Naive thymus-derived CD8-positive, alpha-beta T cell (primary cell): ENCODE measurements around the gene MAPKBP1. TPM values are rescaled to one million over a fixed set of nuclear protein-coding genes. Genes with fewer than 3 reads are reported as not detected.
A peak's percentile ranks its signal among the peaks of the same experiment; 100 is the strongest.

Experiments
- ATAC-seq, 2 donors: fragments of 150-1000 bp; cut with Tn5 transposase in 1 of 2; sonication (Bioruptor Pico), chemical (Tn5 transposase) in 1 of 2; 1 replicate in 1 of 2; 2 replicates in 1 of 2; pipeline ENCODE4 v1.10.0; 2021; ENCODE audit warnings: mild to moderate bottlenecking in 2 of 2, moderate library complexity in 2 of 2
- POLR2A ChIA-PET: fragments of 350-600 bp; sonication (Branson Sonifier 250); formaldehyde crosslinking; loops from one replicate; lab custom pipeline; 2021; ENCODE audit warnings: antibody characterized with exemption; lab: Charles Lee
- DNase-seq, 10 donors: peaks; one replicate each; pipeline versions ENCODE4 v3.0.0 to v3.0.0-alpha.2; 2020 to 2022
- H3K27ac Mint-ChIP-seq, 10 donors: one replicate each; pipeline ENCODE4 v1.8.0; 2020 to 2022; ENCODE audit warnings: mild to moderate bottlenecking in 10 of 10, mixed read lengths in 10 of 10, moderate library complexity in 4 of 10, inconsistent platforms in 1 of 10
- H3K27me3 Mint-ChIP-seq, 5 donors: one replicate each; pipeline ENCODE4 v1.8.0; 2021 to 2022; ENCODE audit warnings: mixed read lengths in 5 of 5
- H3K36me3 Mint-ChIP-seq, 3 donors: one replicate each; pipeline ENCODE4 v1.8.0; 2020 to 2022; ENCODE audit warnings: mixed read lengths in 3 of 3, mild to moderate bottlenecking in 2 of 3, inconsistent platforms in 1 of 3
- H3K4me1 Mint-ChIP-seq, 4 donors: one replicate each; pipeline ENCODE4 v1.8.0; 2021 to 2022; ENCODE audit warnings: mixed read lengths in 4 of 4
- H3K4me3 Mint-ChIP-seq, 10 donors: one replicate each; pipeline ENCODE4 v1.8.0; 2020 to 2022; ENCODE audit warnings: mild to moderate bottlenecking in 10 of 10, mixed read lengths in 10 of 10, moderate library complexity in 6 of 10, inconsistent platforms in 1 of 10
- H3K9me3 Mint-ChIP-seq, 9 donors: one replicate each; pipeline ENCODE4 v1.8.0; 2020 to 2022; ENCODE audit warnings: mixed read lengths in 9 of 9, mild to moderate bottlenecking in 3 of 9, inconsistent platforms in 1 of 9, moderate library complexity in 1 of 9
- polyA plus RNA-seq, 3 donors: library from polyadenylated mRNA; unstranded; fragments of 300-500 nt; fragmentation: Illumina TruSeq; gene quantifications; one replicate each; pipeline ENCODE4 v1.2.3, GENCODE V29; 2021
- total RNA-seq, 8 experiments: library from RNA in 2 of 8; stranded (reverse) in 2 of 8; gene quantifications; one replicate each; pipeline ENCODE4 v1.2.3 and lab custom pipeline; 2021 to 2026

MAPKBP1 gene
- total and polyA plus RNA-seq, 5 experiments from 2014 or later = 1.5 to 39.8 (median 4.0) TPM

DNA sequence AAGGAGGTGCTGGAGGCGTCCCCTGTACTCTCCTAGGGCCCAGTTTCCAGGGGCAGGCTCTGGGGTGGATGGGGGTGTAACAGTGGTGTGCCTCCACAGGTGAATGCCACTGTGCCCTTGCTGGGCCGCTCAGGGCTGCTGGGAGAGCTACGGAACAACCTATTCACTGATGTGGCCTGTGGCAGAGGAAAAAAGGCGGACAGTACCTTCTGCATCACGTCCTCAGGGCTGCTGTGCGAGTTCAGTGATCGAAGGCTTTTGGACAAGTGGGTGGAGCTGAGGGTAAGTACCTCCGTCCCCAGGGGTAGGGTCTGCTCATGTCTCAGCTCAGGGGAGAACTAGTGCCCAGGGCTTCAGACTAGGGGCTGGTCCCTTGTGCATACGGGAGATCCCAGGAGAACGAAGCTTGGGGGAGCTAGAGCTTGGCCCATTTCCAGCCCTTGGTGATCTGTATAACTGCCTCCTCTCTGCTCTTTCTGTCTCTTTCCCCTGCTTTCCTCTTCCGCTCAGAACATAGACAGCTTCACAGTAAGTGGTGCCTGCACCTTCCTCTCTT lies 38.6 kb downstream of the MAPKBP1 start:
- no peak overlapping the region for H3K27ac Mint-ChIP-seq
- H3K4me3 Mint-ChIP-seq = no peak overlapping the region
- ATAC-seq (no peak), DNase-seq (no peak)
- POLR2A ChIA-PET = interaction anchor here (1.1 to 4.5 kb wide), 3 partner anchors 11 to 255 kb away, joined by 3 to 37 read pairs (median 4); partner anchors contain the start of gene MAPKBP1
- H3K9me3 Mint-ChIP-seq = no peaks in the 10 kb centered on the region
- H3K27me3 Mint-ChIP-seq = no peaks in the 10 kb centered on the region
- H3K4me1 Mint-ChIP-seq = peaks cover 9 to 21% (median 20%) of the 10 kb centered on the region in 4 donors
- peaks cover 5 to 43% (median 10%) of the 10 kb centered on the region in 3 donors for H3K36me3 Mint-ChIP-seq

GRCh38 chr15:41813426-41813825 lies 39.1 kb downstream of the MAPKBP1 start:
- ATAC-seq = no peak
- no peaks in the 10 kb centered on the region for H3K9me3 Mint-ChIP-seq
- H3K27ac Mint-ChIP-seq = peak overlapping the region in 1 of 10 donors; percentile 27
- no peaks in the 10 kb centered on the region for H3K27me3 Mint-ChIP-seq
- no peak overlapping the region for H3K4me3 Mint-ChIP-seq
- H3K4me1 Mint-ChIP-seq = peaks cover 9 to 21% (median 20%) of the 10 kb centered on the region in 4 donors
- peaks cover 5 to 46% (median 12%) of the 10 kb centered on the region in 3 donors for H3K36me3 Mint-ChIP-seq
- DNase-seq = no peak
- POLR2A ChIA-PET = interaction anchor here (1.1 to 4.5 kb wide), 2 partner anchors 12 to 39 kb away, joined by 3 to 37 read pairs; partner anchors contain the start of gene MAPKBP1

- DNase-seq (no peak), ATAC-seq (no peak)
- Mint-ChIP-seq H3K27me3 (no peaks in the 10 kb centered on the region), H3K4me1 (peaks cover 8 to 19% (median 16%) of the 10 kb centered on the region in 4 donors), H3K4me3 (no peak overlapping the region), H3K27ac (no peak overlapping the region), H3K9me3 (no peaks in the 10 kb centered on the region), H3K36me3 (peaks cover 5 to 54% (median 15%) of the 10 kb centered on the region in 3 donors)
- POLR2A ChIA-PET = interaction anchor here (1.1 kb wide), 1 partner anchor 11 kb away, joined by 3 read pairs; no protein-coding TSS in a partner anchor
These were observed 40.2 kb downstream of the MAPKBP1 start for GRCh38 chr15:41814534-41814933.

DNA sequence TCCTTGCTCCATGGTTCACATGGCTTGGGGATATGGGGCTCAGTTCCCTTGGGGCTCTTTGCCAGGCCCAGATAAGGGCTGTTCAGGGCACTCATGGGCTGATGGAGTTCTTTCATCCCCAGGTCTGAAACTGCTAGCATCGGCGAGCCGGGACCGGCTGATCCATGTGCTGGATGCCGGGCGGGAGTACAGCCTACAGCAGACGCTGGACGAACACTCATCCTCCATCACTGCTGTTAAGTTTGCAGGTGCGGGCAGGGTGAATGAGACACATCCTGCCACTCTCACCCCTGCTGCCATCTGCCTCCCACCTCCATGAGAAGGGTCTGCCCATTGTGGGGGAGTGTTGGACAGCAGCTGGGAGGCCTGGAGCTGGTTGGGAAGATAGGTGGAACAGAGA lies 42.5 kb downstream of the MAPKBP1 start:
- ATAC-seq (no peak), DNase-seq (no peak)
- H3K4me1 Mint-ChIP-seq = peaks cover 0 to under 1% (median 0%) of the 10 kb centered on the region in 4 donors
- H3K27me3 Mint-ChIP-seq = no peaks in the 10 kb centered on the region
- H3K4me3 Mint-ChIP-seq = no peak overlapping the region
- POLR2A ChIA-PET = interaction anchor here (0.6 kb wide), 1 partner anchor 174 kb away, joined by 4 read pairs; no protein-coding TSS in a partner anchor
- no peak overlapping the region for H3K27ac Mint-ChIP-seq
- no peaks in the 10 kb centered on the region for H3K9me3 Mint-ChIP-seq
- H3K36me3 Mint-ChIP-seq = peaks cover 5 to 68% (median 17%) of the 10 kb centered on the region in 3 donors

- DNase-seq (no peak), ATAC-seq (no peak)
- POLR2A ChIA-PET = interaction anchor here (0.6 kb wide), 2 partner anchors 91 to 175 kb away, joined by 3 to 4 read pairs; no protein-coding TSS in a partner anchor
- Mint-ChIP-seq H3K4me1 (no peaks in the 10 kb centered on the region), H3K4me3 (no peak overlapping the region), H3K36me3 (peaks cover 5 to 68% (median 17%) of the 10 kb centered on the region in 3 donors), H3K27me3 (no peaks in the 10 kb centered on the region), H3K27ac (no peak overlapping the region), H3K9me3 (no peaks in the 10 kb centered on the region)
These were observed 43.0 kb downstream of the MAPKBP1 start for GRCh38 chr15:41817327-41817726.

DNA sequence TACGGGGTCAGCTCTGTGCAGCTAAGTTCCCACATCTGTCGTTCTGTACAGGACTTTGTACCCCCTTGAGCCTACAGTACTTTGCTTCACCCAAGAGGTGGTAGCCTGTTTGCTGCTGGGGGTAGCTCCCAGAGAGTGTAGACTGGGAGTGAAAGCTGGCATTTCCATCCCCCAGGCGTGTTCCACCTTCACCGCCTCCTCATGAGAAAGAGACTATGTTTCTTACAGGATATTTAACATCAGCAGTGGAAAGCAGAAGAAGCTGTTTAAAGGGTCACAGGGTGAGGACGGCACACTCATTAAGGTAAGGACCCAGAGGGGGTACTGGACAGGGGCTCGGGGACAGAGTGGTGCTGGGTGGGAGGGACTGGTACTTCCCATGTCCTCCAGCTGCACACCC lies 43.5 kb downstream of the MAPKBP1 start:
- Mint-ChIP-seq H3K4me1 (no peaks in the 10 kb centered on the region), H3K27ac (no peak overlapping the region), H3K4me3 (no peak overlapping the region), H3K36me3 (peaks cover 5 to 71% (median 20%) of the 10 kb centered on the region in 3 donors), H3K9me3 (no peaks in the 10 kb centered on the region), H3K27me3 (no peaks in the 10 kb centered on the region)
- ATAC-seq (no peak), DNase-seq (no peak)
- POLR2A ChIA-PET = interaction anchor here (0.6 kb wide), 1 partner anchor 91 kb away, joined by 3 read pairs; no protein-coding TSS in a partner anchor

GRCh38 chr15:41819455-41820050 lies 45.3 kb downstream of the MAPKBP1 start:
- no peaks in the 10 kb centered on the region for H3K27me3 Mint-ChIP-seq
- no peak overlapping the region for H3K4me3 Mint-ChIP-seq
- POLR2A ChIA-PET = interaction anchor here (0.6 kb wide), 1 partner anchor 215 kb away, joined by 4 read pairs; no protein-coding TSS in a partner anchor
- ATAC-seq = no peak
- no peaks in the 10 kb centered on the region for H3K4me1 Mint-ChIP-seq
- H3K9me3 Mint-ChIP-seq = no peaks in the 10 kb centered on the region
- peak overlapping the region in 2 of 10 donors; percentile 13 to 55 for H3K27ac Mint-ChIP-seq
- no peak for DNase-seq
- peaks cover 5 to 62% (median 18%) of the 10 kb centered on the region in 3 donors for H3K36me3 Mint-ChIP-seq

DNA sequence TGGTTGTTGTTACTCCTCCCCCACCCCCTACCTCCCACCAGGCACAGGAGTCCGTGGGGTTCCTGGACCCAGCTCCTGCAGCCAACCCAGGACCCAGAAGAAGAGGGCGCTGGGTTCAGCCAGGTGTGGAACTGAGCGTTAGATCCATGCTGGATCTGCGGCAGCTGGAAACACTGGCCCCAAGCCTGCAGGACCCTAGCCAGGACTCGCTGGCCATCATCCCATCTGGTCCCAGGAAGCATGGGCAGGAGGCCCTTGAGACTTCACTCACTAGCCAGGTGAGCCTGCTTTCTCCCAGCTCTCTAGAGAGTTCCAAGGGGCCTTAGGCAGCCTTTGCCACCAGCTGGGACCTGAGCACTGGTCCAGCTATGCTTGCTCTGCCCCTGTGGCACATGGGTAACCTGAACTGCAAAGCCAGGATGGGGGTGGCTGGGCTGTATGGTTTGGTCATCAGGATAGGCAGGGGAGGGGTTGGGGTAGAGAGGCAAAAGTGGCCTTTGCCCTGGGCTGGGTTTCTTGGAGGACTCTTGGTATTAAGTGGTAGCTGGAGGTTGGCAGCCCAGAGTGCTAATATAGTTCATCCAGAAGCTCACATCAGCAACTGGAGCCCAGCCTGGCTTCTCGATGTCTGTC lies 46.6 kb downstream of the MAPKBP1 start:
- DNase-seq (no peak), ATAC-seq (no peak)
- Mint-ChIP-seq H3K36me3 (peaks cover 4 to 52% (median 18%) of the 10 kb centered on the region in 3 donors), H3K9me3 (no peaks in the 10 kb centered on the region), H3K27me3 (no peaks in the 10 kb centered on the region), H3K27ac (peak overlapping the region in 2 of 10 donors; percentile 49 to 55), H3K4me1 (no peaks in the 10 kb centered on the region), H3K4me3 (no peak overlapping the region)
- POLR2A ChIA-PET = interaction anchor here (1.3 kb wide), 1 partner anchor 47 kb away, joined by 5 read pairs; the partner anchor contains the start of gene MAPKBP1

- ATAC-seq (no peak), DNase-seq (no peak)
- no peaks in the 10 kb centered on the region for H3K9me3 Mint-ChIP-seq
- peaks cover 4 to 6% (median 4%) of the 10 kb centered on the region in 4 donors for H3K4me1 Mint-ChIP-seq
- POLR2A ChIA-PET = interaction anchor here (1.3 kb wide), 1 partner anchor 48 kb away, joined by 5 read pairs; the partner anchor contains the start of gene MAPKBP1
- no peak overlapping the region for H3K4me3 Mint-ChIP-seq
- no peaks in the 10 kb centered on the region for H3K27me3 Mint-ChIP-seq
- peaks cover 0 to 43% (median 18%) of the 10 kb centered on the region in 3 donors for H3K36me3 Mint-ChIP-seq
- H3K27ac Mint-ChIP-seq = peak overlapping the region in 2 of 10 donors; percentile 67 to 69
These were observed 47.5 kb downstream of the MAPKBP1 start for GRCh38 chr15:41821831-41822230.

- peaks cover 0 to 37% (median 12%) of the 10 kb centered on the region in 3 donors for H3K36me3 Mint-ChIP-seq
- H3K4me3 Mint-ChIP-seq = no peak overlapping the region
- no peak overlapping the region for H3K27ac Mint-ChIP-seq
- DNase-seq = no peak
- POLR2A ChIA-PET = interaction anchor here (1.3 kb wide), 1 partner anchor 48 kb away, joined by 5 read pairs; the partner anchor contains the start of gene MAPKBP1
- peaks cover 4 to 7% (median 4%) of the 10 kb centered on the region in 4 donors for H3K4me1 Mint-ChIP-seq
- no peaks in the 10 kb centered on the region for H3K9me3 Mint-ChIP-seq
- H3K27me3 Mint-ChIP-seq = no peaks in the 10 kb centered on the region
- ATAC-seq = no peak
These were observed 48.2 kb downstream of the MAPKBP1 start for GRCh38 chr15:41822471-41822870.

GRCh38 chr15:41822957-41823356 lies 48.7 kb downstream of the MAPKBP1 start:
- POLR2A ChIA-PET = interaction anchor here (0.6 kb wide), 1 partner anchor 776 kb away, joined by 5 read pairs; no protein-coding TSS in a partner anchor
- DNase-seq (no peak), ATAC-seq (no peak)
- no peaks in the 10 kb centered on the region for H3K9me3 Mint-ChIP-seq
- peaks cover 0 to 32% (median 10%) of the 10 kb centered on the region in 3 donors for H3K36me3 Mint-ChIP-seq
- H3K27me3 Mint-ChIP-seq = no peaks in the 10 kb centered on the region
- no peak overlapping the region for H3K4me3 Mint-ChIP-seq
- no peak overlapping the region for H3K27ac Mint-ChIP-seq
- H3K4me1 Mint-ChIP-seq = peaks cover 4 to 10% (median 4%) of the 10 kb centered on the region in 4 donors

DNA sequence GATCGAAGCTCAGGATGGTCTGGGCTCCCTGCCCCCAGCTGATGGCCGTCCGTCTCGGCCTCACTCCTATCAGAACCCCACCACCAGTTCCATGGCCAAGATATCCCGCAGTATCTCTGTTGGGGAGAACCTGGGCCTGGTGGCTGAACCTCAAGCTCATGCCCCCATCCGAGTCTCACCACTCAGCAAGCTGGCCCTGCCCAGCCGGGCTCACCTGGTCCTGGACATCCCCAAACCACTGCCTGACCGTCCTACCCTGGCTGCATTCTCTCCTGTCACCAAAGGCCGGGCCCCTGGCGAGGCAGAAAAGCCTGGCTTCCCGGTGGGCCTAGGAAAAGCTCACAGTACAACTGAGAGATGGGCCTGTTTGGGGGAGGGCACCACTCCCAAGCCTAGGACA lies 49.2 kb downstream of the MAPKBP1 start:
- H3K4me1 Mint-ChIP-seq = peaks cover 5 to 14% (median 6%) of the 10 kb centered on the region in 4 donors
- POLR2A ChIA-PET = interaction anchor here (0.6 kb wide), 1 partner anchor 777 kb away, joined by 5 read pairs; no protein-coding TSS in a partner anchor
- H3K36me3 Mint-ChIP-seq = peaks cover 0 to 26% (median 8%) of the 10 kb centered on the region in 3 donors
- no peak for ATAC-seq
- no peak overlapping the region for H3K4me3 Mint-ChIP-seq
- no peaks in the 10 kb centered on the region for H3K27me3 Mint-ChIP-seq
- no peak overlapping the region for H3K27ac Mint-ChIP-seq
- DNase-seq = no peak
- H3K9me3 Mint-ChIP-seq = no peaks in the 10 kb centered on the region
